Heart right ventricle (tissue), 16 donors: Measurements from ENCODE around the gene DIS3L2. TPM values are rescaled to one million over a fixed set of nuclear protein-coding genes. Genes with fewer than 3 reads are reported as not detected.

Experiments
- ATAC-seq, 8 donors: fragments of 200-7000 bp; cut with Tn5 transposase; one replicate each; pipeline ENCODE4 v1.9.1; 2020; ENCODE audit warnings: mild to moderate bottlenecking in 8 of 8, moderate library complexity in 8 of 8, moderate number of reproducible peaks in 1 of 8
- DNase-seq, 2 donors: peaks; one replicate each; pipeline ENCODE4 v3.0.0-alpha.2; 2020
- H3K27ac ChIP-seq, 10 donors: fragments of 200-600 bp; sonication (generic) in 2 of 10; one replicate each; pipeline versions ENCODE4 v1.5.0 to v1.8.0; 2020 to 2022; ENCODE audit warnings: mild to moderate bottlenecking in 3 of 10
- H3K27me3 ChIP-seq, 7 donors: fragments of 200-600 bp; one replicate each; pipeline ENCODE4 v1.8.0; 2021 to 2022; ENCODE audit warnings: mild to moderate bottlenecking in 2 of 7
- H3K36me3 ChIP-seq, 9 donors: fragments of 200-600 bp; sonication (generic) in 1 of 9; one replicate each; pipeline versions ENCODE4 v1.5.0 to v1.8.0; 2020 to 2022; ENCODE audit warnings: mild to moderate bottlenecking in 2 of 9
- H3K4me1 ChIP-seq, 9 donors: fragments of 200-600 bp; sonication (generic) in 1 of 9; one replicate each; pipeline versions ENCODE4 v1.5.0 to v1.8.0; 2020 to 2022; ENCODE audit warnings: mild to moderate bottlenecking in 4 of 9
- H3K4me3 ChIP-seq, 10 donors: fragments of 200-600 bp; sonication (generic) in 2 of 10; one replicate each; pipeline versions ENCODE4 v1.5.0 to v1.8.0; 2020 to 2022; ENCODE audit warnings: mild to moderate bottlenecking in 7 of 10, moderate library complexity in 2 of 10
- H3K9me3 ChIP-seq, 11 donors: fragments of 200-600 bp in 10 of 11; sonication (generic) in 2 of 11; one replicate each; pipeline versions ENCODE4 v1.5.0 to v1.8.0; 2013 to 2022; ENCODE audit warnings: mild to moderate bottlenecking in 2 of 11, control low read depth in 1 of 11, moderate library complexity in 1 of 11
- CTCF ChIP-seq, 9 donors: fragments of 200-600 bp; sonication (generic) in 2 of 9; IDR thresholded peaks; one replicate each; pipeline versions ENCODE4 v1.5.0 to v1.8.0; 2021 to 2022; ENCODE audit warnings: antibody characterized with exemption in 9 of 9, mild to moderate bottlenecking in 5 of 9, moderate library complexity in 1 of 9
- WGBS, 2 donors: extraction: QIAGEN DNeasy Blood & Tissue Kit; methylation state at CpG; one replicate each; pipeline ENCODE4 v1.1.7; 2013; ENCODE audit warnings: inconsistent platforms in 1 of 2; 5-methylcytosine and 5-hydroxymethylcytosine counted together
- intact Hi-C, 10 donors: fragments of 100-400 bp; cut with DNase I; formaldehyde crosslinking; loops; one replicate each; pipeline versions ENCODE4 v1.11.1 to v1.14.2; 2022
- polyA plus RNA-seq, 2 donors: library from polyadenylated mRNA; stranded (reverse); fragments of 200-250 nt; gene quantifications; one replicate each; pipeline ENCODE4 v1.2.3, GENCODE V29; 2013
- total RNA-seq, 10 donors: library from RNA; stranded (reverse); fragmentation: NEBNext Ultra II Directional in 3 of 10; extraction: Animal tissue kit (Norgen Biotek cat#: 25700) in 3 of 10; gene quantifications; one replicate each; pipeline versions ENCODE4 v1.2.1 to v1.2.4, GENCODE V29; 2021 to 2023
- donor health status: Arrhythmogenic right ventricular cardiomyopathy.
- donor health status: ischemic (EF 13 %, LVEDD 7.1; RV severe dilation, severe dysfunction).
- donor health status: healthy with polysubstance abuse.
- donor health status: DM: no; HTN: yes; CAD: no.
- donor health status: DM: no; HTN: no; CAD: no.
- donor health status: ischemic (EF 25% LVEDD 6.9; RV normal size, moderate dysfunction).
- donor health status: ischemic (EF 25% LVEDD 5.7; RV mildly dilated, moderate dysfunction).
- donor health status: healthy.
- donor health status: DM: yes; HTN: yes; CAD: no.
- donor health status: Ischemic cardiomyopathy.
- donor health status: ischemic (EF 35%, LVEDD 5.7; RV mildly dilated, moderate dysfunction).
- donor health status: nonischemic (EF 11% LVEDD 7.7; RV severe dilation, severe dysfunction).
- donor health status: DM: yes; HTN: yes; CAD: no.
- donor health status: PGD.
- donor health status: ischemic (EF 29% LVEDD 5.4; RV normal size, mild dysfunction).
- donor health status: nonischemic (EF 23%, LVEDD 6.1; RV moderate dilation, normal function).

DIS3L2 gene
- total and polyA plus RNA-seq, 12 donors, result 9.5 to 24.5 (median 18.5) TPM

- DNase-seq (no peak), ATAC-seq (no peak)
- 38 to 47% methylated on average over 5 of the region's 5 CpGs for WGBS, 2 donors
- Histone ChIP-seq H3K27me3 (no peaks in the 10 kb centered on the region), H3K9me3 (peaks cover 0 to 11% (median 0%) of the 10 kb centered on the region in 11 donors), H3K36me3 (peaks cover 0 to 20% (median 0%) of the 10 kb centered on the region in 9 donors), H3K4me1 (peaks cover 0 to 13% (median 4%) of the 10 kb centered on the region in 9 donors), H3K27ac (no peak overlapping the region), H3K4me3 (no peak overlapping the region)
- TF ChIP-seq CTCF (IDR thresholded peaks at IDR 0.05), result no peak
- intact Hi-C loops, result no loop called here
These were observed 123.7 kb downstream of the DIS3L2 start for GRCh38 chr2:232085164-232085563.

- WGBS, 2 donors, result 92 to 97% methylated on average over 16 of the region's 16 CpGs
- ATAC-seq (no peak), DNase-seq (no peak)
- H3K27me3 ChIP-seq, result no peaks in the 10 kb centered on the region
- peaks cover 0 to 13% (median 4%) of the 10 kb centered on the region in 9 donors for H3K4me1 ChIP-seq
- H3K36me3 ChIP-seq, result peaks cover 0 to 20% (median 0%) of the 10 kb centered on the region in 9 donors
- intact Hi-C loops, result no loop called here
- no peak for TF ChIP-seq CTCF (IDR thresholded peaks at IDR 0.05)
- H3K9me3 ChIP-seq, result peaks cover 0 to 11% (median 0%) of the 10 kb centered on the region in 11 donors
- H3K4me3 ChIP-seq, result no peak overlapping the region
- no peak overlapping the region for H3K27ac ChIP-seq
These were observed 124.4 kb downstream of the DIS3L2 start for GRCh38 chr2:232085826-232086425.

GRCh38 chr2:232088771-232089170 lies 127.3 kb downstream of the DIS3L2 start:
- DNase-seq (no peak), ATAC-seq (no peak)
- Histone ChIP-seq H3K4me1 (peaks cover 0 to 13% (median 4%) of the 10 kb centered on the region in 9 donors), H3K27me3 (no peaks in the 10 kb centered on the region), H3K9me3 (peaks cover 0 to 16% (median 0%) of the 10 kb centered on the region in 11 donors), H3K36me3 (peaks cover 0 to 20% (median 0%) of the 10 kb centered on the region in 9 donors), H3K4me3 (no peak overlapping the region), H3K27ac (no peak overlapping the region)
- TF ChIP-seq CTCF (IDR thresholded peaks at IDR 0.05), result no peak
- intact Hi-C loops, result no loop called here
- 49 to 59% methylated on average over 5 of the region's 5 CpGs for WGBS, 2 donors

- Histone ChIP-seq H3K4me3 (no peak overlapping the region), H3K36me3 (peaks cover 0 to 36% (median 9%) of the 10 kb centered on the region in 9 donors), H3K27ac (no peak overlapping the region), H3K27me3 (no peaks in the 10 kb centered on the region), H3K9me3 (peaks cover 0 to 50% (median 24%) of the 10 kb centered on the region in 11 donors), H3K4me1 (no peaks in the 10 kb centered on the region)
- intact Hi-C loops, result no loop called here
- 94 to 98% methylated on average over 3 of the region's 3 CpGs for WGBS, 2 donors
- ATAC-seq, result no peak
- no peak for TF ChIP-seq CTCF (IDR thresholded peaks at IDR 0.05)
- no peak for DNase-seq
These were observed 132.7 kb downstream of the DIS3L2 start for GRCh38 chr2:232094201-232094600.
